MM.1S (cell line): ENCODE data around the gene ACTR3C.

Source experiments
- EZH2phosphoT487 ChIP-seq: fragments of 300-600 bp; sonication (generic); IDR thresholded peaks from 2 replicates; pipeline ENCODE4 v1.6.1; 2018; ENCODE audit warnings: antibody characterized with exemption, low read length
- TF ChIP-seq, protein P1 (sequence below): fragments of 300-600 bp; sonication (generic); IDR thresholded peaks from 2 replicates; pipeline ENCODE4 v1.5.1; 2016; ENCODE audit warnings: antibody characterized with exemption, low read length, mixed read lengths

DNA sequence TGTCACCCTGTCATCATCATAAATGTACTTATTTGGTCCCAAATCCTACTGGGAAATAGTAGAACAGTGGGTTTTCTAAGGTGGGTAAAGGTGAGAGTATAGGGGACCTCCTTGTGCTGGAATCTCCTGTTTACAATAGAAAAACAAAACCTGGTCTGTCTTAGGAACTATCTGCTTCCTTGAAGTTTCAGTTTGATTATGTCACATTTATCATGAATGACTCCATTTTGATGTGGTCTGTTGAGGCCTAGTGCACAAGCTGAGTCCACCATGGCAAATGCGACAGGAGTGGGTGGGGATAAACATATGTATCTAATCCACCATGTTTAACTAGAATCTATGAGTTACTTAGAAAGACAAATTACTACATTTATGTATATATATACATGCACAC is 32.3 kb upstream of the ACTR3C start:
- TF ChIP-seq, protein P1, sequence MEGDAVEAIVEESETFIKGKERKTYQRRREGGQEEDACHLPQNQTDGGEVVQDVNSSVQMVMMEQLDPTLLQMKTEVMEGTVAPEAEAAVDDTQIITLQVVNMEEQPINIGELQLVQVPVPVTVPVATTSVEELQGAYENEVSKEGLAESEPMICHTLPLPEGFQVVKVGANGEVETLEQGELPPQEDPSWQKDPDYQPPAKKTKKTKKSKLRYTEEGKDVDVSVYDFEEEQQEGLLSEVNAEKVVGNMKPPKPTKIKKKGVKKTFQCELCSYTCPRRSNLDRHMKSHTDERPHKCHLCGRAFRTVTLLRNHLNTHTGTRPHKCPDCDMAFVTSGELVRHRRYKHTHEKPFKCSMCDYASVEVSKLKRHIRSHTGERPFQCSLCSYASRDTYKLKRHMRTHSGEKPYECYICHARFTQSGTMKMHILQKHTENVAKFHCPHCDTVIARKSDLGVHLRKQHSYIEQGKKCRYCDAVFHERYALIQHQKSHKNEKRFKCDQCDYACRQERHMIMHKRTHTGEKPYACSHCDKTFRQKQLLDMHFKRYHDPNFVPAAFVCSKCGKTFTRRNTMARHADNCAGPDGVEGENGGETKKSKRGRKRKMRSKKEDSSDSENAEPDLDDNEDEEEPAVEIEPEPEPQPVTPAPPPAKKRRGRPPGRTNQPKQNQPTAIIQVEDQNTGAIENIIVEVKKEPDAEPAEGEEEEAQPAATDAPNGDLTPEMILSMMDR, result no peak
- TF ChIP-seq EZH2phosphoT487, result no peak
